B cell (primary cell): ENCODE results near the gene RELL2. TPM values are rescaled to one million over a fixed set of nuclear protein-coding genes. Genes with fewer than 3 reads are reported as not detected.

Experiments used
- ATAC-seq: fragments of 200-7000 bp; cut with Tn5 transposase; one replicate; pipeline ENCODE4 v1.10.0; 2021; ENCODE audit warnings: low read depth, mild to moderate bottlenecking, moderate number of reproducible peaks, moderate library complexity
- CTCF ChIA-PET: fragments of 350-600 bp; sonication (Branson Sonifier 250); formaldehyde crosslinking; loops from one replicate; lab custom pipeline; 2021; ENCODE audit warnings: antibody characterized with exemption, inconsistent platforms; lab: Charles Lee
- POLR2A ChIA-PET: fragments of 350-600 bp; sonication (Branson Sonifier 250); formaldehyde crosslinking; loops from one replicate; lab custom pipeline; 2021; ENCODE audit warnings: antibody characterized with exemption; lab: Charles Lee
- DNase-seq: peaks from one replicate; pipeline ENCODE4 v3.0.0; 2013
- H2AFZ ChIP-seq: 2 replicates; pipeline ENCODE4 v1.6.1; 2012; ENCODE audit warnings: mild to moderate bottlenecking, low read depth, low read length; ENCODE audit not compliant: insufficient read depth, poor library complexity, severe bottlenecking
- H3K27ac ChIP-seq, 2 donors: 1 replicate in 1 of 2; 2 replicates in 1 of 2; pipeline ENCODE4 v1.5.1; 2012 to 2013; ENCODE audit warnings: low read length in 2 of 2, mild to moderate bottlenecking in 2 of 2, moderate library complexity in 1 of 2
- H3K27me3 ChIP-seq, 4 experiments: fragments of 200-600 bp in 1 of 4; sonication (generic) in 1 of 4; replicated peaks in 1 of 4; 1 replicate in 2 of 4; 2 replicates in 2 of 4; pipeline versions ENCODE4 v1.6.1 to v1.7.0; 2013 to 2016; ENCODE audit warnings: low read length in 3 of 4, mild to moderate bottlenecking in 2 of 4, mixed read lengths in 1 of 4, moderate library complexity in 1 of 4; ENCODE audit not compliant: insufficient read depth in 4 of 4, control insufficient read depth in 3 of 4; ENCODE audit errors: control extremely low read depth in 1 of 4
- H3K36me3 ChIP-seq, 2 experiments: replicated peaks in 1 of 2; 1 replicate in 1 of 2; 2 replicates in 1 of 2; pipeline versions ENCODE4 v1.6.1 to v1.7.1; 2013; ENCODE audit warnings: low read length in 1 of 2; ENCODE audit not compliant: insufficient read depth in 2 of 2, control insufficient read depth in 1 of 2; ENCODE audit errors: control extremely low read depth in 1 of 2, extremely low read depth in 1 of 2
- H3K4me1 ChIP-seq, 2 donors: fragments of 200-600 bp in 1 of 2; sonication (generic) in 1 of 2; 1 replicate in 1 of 2; 2 replicates in 1 of 2; pipeline versions ENCODE4 v1.5.1 to v1.6.1; 2013 to 2017; ENCODE audit warnings: low read length in 2 of 2; ENCODE audit not compliant: control insufficient read depth in 2 of 2, insufficient read depth in 2 of 2
- H3K4me2 ChIP-seq: replicated peaks from 2 replicates; pipeline ENCODE3; 2012; ENCODE audit warnings: mild to moderate bottlenecking, low read depth, low read length; ENCODE audit not compliant: poor library complexity, severe bottlenecking
- H3K4me3 ChIP-seq, 5 experiments: fragments of 200-600 bp in 1 of 5; sonication (generic) in 1 of 5; 1 replicate in 3 of 5; 2 replicates in 2 of 5; pipeline versions ENCODE4 v1.5.1 to v1.7.0; 2011 to 2016; ENCODE audit warnings: low read length in 4 of 5, mild to moderate bottlenecking in 4 of 5, low read depth in 2 of 5, control low read depth in 1 of 5, moderate library complexity in 1 of 5; ENCODE audit not compliant: insufficient read depth in 1 of 5; ENCODE audit errors: control extremely low read depth in 1 of 5, extremely low read depth in 1 of 5
- H3K79me2 ChIP-seq: fragments of 200-600 bp; sonication (generic); one replicate; pipeline ENCODE4 v1.6.0; 2016; ENCODE audit warnings: low read length; ENCODE audit not compliant: control insufficient read depth, insufficient read depth
- H3K9ac ChIP-seq: fragments of 200-600 bp; sonication (generic); 2 replicates; pipeline ENCODE4 v1.6.1; 2017; ENCODE audit warnings: mild to moderate bottlenecking, low read length, moderate library complexity
- H3K9me3 ChIP-seq, 3 donors: one replicate each; pipeline versions ENCODE4 v1.6.1 to v1.7.1; 2013; ENCODE audit warnings: low read length in 2 of 3; ENCODE audit not compliant: control insufficient read depth in 2 of 3, insufficient read depth in 1 of 3; ENCODE audit errors: control extremely low read depth in 1 of 3
- H4K20me1 ChIP-seq: 2 replicates; pipeline ENCODE4 v1.6.0; 2012; ENCODE audit warnings: mild to moderate bottlenecking, low read length; ENCODE audit not compliant: insufficient read depth, control insufficient read depth, poor library complexity, severe bottlenecking
- H3K27ac Mint-ChIP-seq: one replicate; pipeline ENCODE4 v1.8.0; 2021; ENCODE audit warnings: mixed read lengths
- H3K27me3 Mint-ChIP-seq: one replicate; pipeline ENCODE4 v1.8.0; 2021; ENCODE audit warnings: mixed read lengths
- H3K4me1 Mint-ChIP-seq: one replicate; pipeline ENCODE4 v1.8.0; 2021; ENCODE audit warnings: mixed read lengths
- H3K4me3 Mint-ChIP-seq: one replicate; pipeline ENCODE4 v1.8.0; 2021; ENCODE audit warnings: mixed read lengths
- H3K9me3 Mint-ChIP-seq: one replicate; pipeline ENCODE4 v1.8.0; 2022; ENCODE audit warnings: mixed read lengths; ENCODE audit not compliant: insufficient read depth
- CTCF ChIP-seq: fragments of 200-600 bp; IDR thresholded peaks from one replicate; pipeline ENCODE4 v1.8.0; 2022; ENCODE audit warnings: antibody characterized with exemption, mild to moderate bottlenecking
- EZH2 ChIP-seq: IDR thresholded peaks from 2 replicates; pipeline ENCODE4 v1.6.1; 2012; ENCODE audit warnings: borderline replicate concordance, low read depth, mild to moderate bottlenecking, moderate library complexity, low read length; ENCODE audit not compliant: insufficient read depth, poor library complexity, severe bottlenecking
- WGBS: methylation state at CpG from one replicate; pipeline ENCODE4 v1.1.5; 2013; ENCODE audit warnings: missing lambda C conversion rate; ENCODE audit not compliant: insufficient coverage; 5-methylcytosine and 5-hydroxymethylcytosine counted together
- intact Hi-C: fragments of 100-400 bp; cut with micrococcal nuclease; formaldehyde crosslinking; loops from one replicate; pipeline ENCODE4 v1.10.0; 2022
- polyA plus RNA-seq: library from polyadenylated mRNA; depleted of rRNA; stranded (reverse); fragments of >200 nt; gene quantifications from 2 replicates; pipeline ENCODE4 v1.2.3, GENCODE V29; 2012
- total RNA-seq, 2 donors: library from RNA; stranded (reverse); fragments of 120-200 nt in 1 of 2; gene quantifications; 1 replicate in 1 of 2; 2 replicates in 1 of 2; pipeline versions ENCODE4 v1.2.3 to v1.2.4, GENCODE V29; 2013 to 2022

RELL2 gene
- total and polyA plus RNA-seq, 2 donors (not counting 1 experiment from before 2014, with no cell fraction given), result 12.1 to 48.9 TPM

GRCh38 chr5:141630570-141631140 is 6.1 kb upstream of the RELL2 start:
- TF ChIP-seq CTCF, result no peak
- no peak for TF ChIP-seq EZH2
- peaks cover 1 to 59% of the 10 kb centered on the region in 2 experiments for H3K36me3 ChIP-seq
- no peak for DNase-seq
- peaks cover 52% of the 10 kb centered on the region for H3K79me2 ChIP-seq
- no peaks in the 10 kb centered on the region for H3K9me3 ChIP-seq
- no CpG with 5 or more reads among the region's 5 CpGs for WGBS
- H3K4me3 ChIP-seq, result no peak overlapping the region
- H3K4me1 ChIP-seq, result peaks cover 17 to 19% of the 10 kb centered on the region in 2 donors
- intact Hi-C loops, result no loop called here
- H3K27me3 Mint-ChIP-seq, result no peaks in the 10 kb centered on the region
- H3K4me1 Mint-ChIP-seq, result peaks cover 25% of the 10 kb centered on the region
- no peak overlapping the region for H3K9ac ChIP-seq
- ChIA-PET CTCF (interaction anchor here (0.6 to 10.3 kb wide), 5 partner anchors 11 to 548 kb away, joined by 3 to 124 read pairs (median 6); partner anchors contain the start of gene DIAPH1), POLR2A (no interaction called here)
- H3K27me3 ChIP-seq, result no peaks in the 10 kb centered on the region
- no peaks in the 10 kb centered on the region for H3K9me3 Mint-ChIP-seq
- no peak overlapping the region for H3K27ac ChIP-seq
- H4K20me1 ChIP-seq, result peaks cover 18% of the 10 kb centered on the region
- no peak overlapping the region for H3K4me2 ChIP-seq
- H3K27ac Mint-ChIP-seq, result no peak overlapping the region
- H2AFZ ChIP-seq, result no peak overlapping the region
- no peak for ATAC-seq
- H3K4me3 Mint-ChIP-seq, result no peak overlapping the region

GRCh38 chr5:141632650-141633049 is 4.1 kb upstream of the RELL2 start:
- ChIA-PET POLR2A (no interaction called here), CTCF (interaction anchor here (0.7 to 10.3 kb wide), 7 partner anchors 8 to 69 kb away, joined by 3 to 124 read pairs (median 7); partner anchors contain the start of gene DIAPH1)
- intact Hi-C loops, result no loop called here

More at GRCh38 chr5:141632650-141633049, 4.1 kb upstream of the RELL2 start:
- Histone ChIP-seq H4K20me1 (peaks cover 23% of the 10 kb centered on the region), H3K4me2 (no peak overlapping the region), H3K79me2 (peaks cover 70% of the 10 kb centered on the region), H3K27me3 (no peaks in the 10 kb centered on the region), H2AFZ (no peak overlapping the region), H3K9me3 (no peaks in the 10 kb centered on the region), H3K36me3 (peaks cover 1 to 44% of the 10 kb centered on the region in 2 experiments), H3K4me1 (peaks cover 23 to 25% of the 10 kb centered on the region in 2 donors), H3K27ac (no peak overlapping the region), H3K9ac (no peak overlapping the region), H3K4me3 (no peak overlapping the region)
- H3K27ac Mint-ChIP-seq, result no peak overlapping the region
- H3K4me3 Mint-ChIP-seq, result no peak overlapping the region
- H3K27me3 Mint-ChIP-seq, result no peaks in the 10 kb centered on the region
- no peak for TF ChIP-seq EZH2
- TF ChIP-seq CTCF, result no peak
- no peak for DNase-seq
- no CpG with 5 or more reads among the region's 2 CpGs for WGBS
- H3K9me3 Mint-ChIP-seq, result no peaks in the 10 kb centered on the region
- no peak for ATAC-seq
- H3K4me1 Mint-ChIP-seq, result peaks cover 33% of the 10 kb centered on the region
